B cell (primary cell): ENCODE results near the gene ATG7. TPM values are rescaled to one million over a fixed set of nuclear protein-coding genes. Genes with fewer than 3 reads are reported as not detected.

Experiments used
- ATAC-seq: fragments of 200-7000 bp; cut with Tn5 transposase; one replicate; pipeline ENCODE4 v1.10.0; 2021; ENCODE audit warnings: low read depth, mild to moderate bottlenecking, moderate number of reproducible peaks, moderate library complexity
- CTCF ChIA-PET: fragments of 350-600 bp; sonication (Branson Sonifier 250); formaldehyde crosslinking; loops from one replicate; lab custom pipeline; 2021; ENCODE audit warnings: antibody characterized with exemption, inconsistent platforms; lab: Charles Lee
- POLR2A ChIA-PET: fragments of 350-600 bp; sonication (Branson Sonifier 250); formaldehyde crosslinking; loops from one replicate; lab custom pipeline; 2021; ENCODE audit warnings: antibody characterized with exemption; lab: Charles Lee
- DNase-seq: peaks from one replicate; pipeline ENCODE4 v3.0.0; 2013
- H2AFZ ChIP-seq: 2 replicates; pipeline ENCODE4 v1.6.1; 2012; ENCODE audit warnings: mild to moderate bottlenecking, low read depth, low read length; ENCODE audit not compliant: insufficient read depth, poor library complexity, severe bottlenecking
- H3K27ac ChIP-seq, 2 donors: 1 replicate in 1 of 2; 2 replicates in 1 of 2; pipeline ENCODE4 v1.5.1; 2012 to 2013; ENCODE audit warnings: low read length in 2 of 2, mild to moderate bottlenecking in 2 of 2, moderate library complexity in 1 of 2
- H3K27me3 ChIP-seq, 4 experiments: fragments of 200-600 bp in 1 of 4; sonication (generic) in 1 of 4; replicated peaks in 1 of 4; 1 replicate in 2 of 4; 2 replicates in 2 of 4; pipeline versions ENCODE4 v1.6.1 to v1.7.0; 2013 to 2016; ENCODE audit warnings: low read length in 3 of 4, mild to moderate bottlenecking in 2 of 4, mixed read lengths in 1 of 4, moderate library complexity in 1 of 4; ENCODE audit not compliant: insufficient read depth in 4 of 4, control insufficient read depth in 3 of 4; ENCODE audit errors: control extremely low read depth in 1 of 4
- H3K36me3 ChIP-seq, 2 experiments: replicated peaks in 1 of 2; 1 replicate in 1 of 2; 2 replicates in 1 of 2; pipeline versions ENCODE4 v1.6.1 to v1.7.1; 2013; ENCODE audit warnings: low read length in 1 of 2; ENCODE audit not compliant: insufficient read depth in 2 of 2, control insufficient read depth in 1 of 2; ENCODE audit errors: control extremely low read depth in 1 of 2, extremely low read depth in 1 of 2
- H3K4me1 ChIP-seq, 2 donors: fragments of 200-600 bp in 1 of 2; sonication (generic) in 1 of 2; 1 replicate in 1 of 2; 2 replicates in 1 of 2; pipeline versions ENCODE4 v1.5.1 to v1.6.1; 2013 to 2017; ENCODE audit warnings: low read length in 2 of 2; ENCODE audit not compliant: control insufficient read depth in 2 of 2, insufficient read depth in 2 of 2
- H3K4me2 ChIP-seq: replicated peaks from 2 replicates; pipeline ENCODE3; 2012; ENCODE audit warnings: mild to moderate bottlenecking, low read depth, low read length; ENCODE audit not compliant: poor library complexity, severe bottlenecking
- H3K4me3 ChIP-seq, 5 experiments: fragments of 200-600 bp in 1 of 5; sonication (generic) in 1 of 5; 1 replicate in 3 of 5; 2 replicates in 2 of 5; pipeline versions ENCODE4 v1.5.1 to v1.7.0; 2011 to 2016; ENCODE audit warnings: low read length in 4 of 5, mild to moderate bottlenecking in 4 of 5, low read depth in 2 of 5, control low read depth in 1 of 5, moderate library complexity in 1 of 5; ENCODE audit not compliant: insufficient read depth in 1 of 5; ENCODE audit errors: control extremely low read depth in 1 of 5, extremely low read depth in 1 of 5
- H3K79me2 ChIP-seq: fragments of 200-600 bp; sonication (generic); one replicate; pipeline ENCODE4 v1.6.0; 2016; ENCODE audit warnings: low read length; ENCODE audit not compliant: control insufficient read depth, insufficient read depth
- H3K9ac ChIP-seq: fragments of 200-600 bp; sonication (generic); 2 replicates; pipeline ENCODE4 v1.6.1; 2017; ENCODE audit warnings: mild to moderate bottlenecking, low read length, moderate library complexity
- H3K9me3 ChIP-seq, 3 donors: one replicate each; pipeline versions ENCODE4 v1.6.1 to v1.7.1; 2013; ENCODE audit warnings: low read length in 2 of 3; ENCODE audit not compliant: control insufficient read depth in 2 of 3, insufficient read depth in 1 of 3; ENCODE audit errors: control extremely low read depth in 1 of 3
- H4K20me1 ChIP-seq: 2 replicates; pipeline ENCODE4 v1.6.0; 2012; ENCODE audit warnings: mild to moderate bottlenecking, low read length; ENCODE audit not compliant: insufficient read depth, control insufficient read depth, poor library complexity, severe bottlenecking
- H3K27ac Mint-ChIP-seq: one replicate; pipeline ENCODE4 v1.8.0; 2021; ENCODE audit warnings: mixed read lengths
- H3K27me3 Mint-ChIP-seq: one replicate; pipeline ENCODE4 v1.8.0; 2021; ENCODE audit warnings: mixed read lengths
- H3K4me1 Mint-ChIP-seq: one replicate; pipeline ENCODE4 v1.8.0; 2021; ENCODE audit warnings: mixed read lengths
- H3K4me3 Mint-ChIP-seq: one replicate; pipeline ENCODE4 v1.8.0; 2021; ENCODE audit warnings: mixed read lengths
- H3K9me3 Mint-ChIP-seq: one replicate; pipeline ENCODE4 v1.8.0; 2022; ENCODE audit warnings: mixed read lengths; ENCODE audit not compliant: insufficient read depth
- EZH2 ChIP-seq: IDR thresholded peaks from 2 replicates; pipeline ENCODE4 v1.6.1; 2012; ENCODE audit warnings: borderline replicate concordance, low read depth, mild to moderate bottlenecking, moderate library complexity, low read length; ENCODE audit not compliant: insufficient read depth, poor library complexity, severe bottlenecking
- WGBS: methylation state at CpG from one replicate; pipeline ENCODE4 v1.1.5; 2013; ENCODE audit warnings: missing lambda C conversion rate; ENCODE audit not compliant: insufficient coverage; 5-methylcytosine and 5-hydroxymethylcytosine counted together
- intact Hi-C: fragments of 100-400 bp; cut with micrococcal nuclease; formaldehyde crosslinking; loops from one replicate; pipeline ENCODE4 v1.10.0; 2022
- polyA plus RNA-seq: library from polyadenylated mRNA; depleted of rRNA; stranded (reverse); fragments of >200 nt; gene quantifications from 2 replicates; pipeline ENCODE4 v1.2.3, GENCODE V29; 2012
- total RNA-seq, 2 donors: library from RNA; stranded (reverse); fragments of 120-200 nt in 1 of 2; gene quantifications; 1 replicate in 1 of 2; 2 replicates in 1 of 2; pipeline versions ENCODE4 v1.2.3 to v1.2.4, GENCODE V29; 2013 to 2022
- TF ChIP-seq, protein P1 (sequence below): fragments of 200-600 bp; IDR thresholded peaks from one replicate; pipeline ENCODE4 v1.8.0; 2022; ENCODE audit warnings: antibody characterized with exemption, mild to moderate bottlenecking

The ATG7 gene
- total and polyA plus RNA-seq, 2 donors (not counting 1 experiment from before 2014, with no cell fraction given): 13.9 to 66.4 TPM

DNA sequence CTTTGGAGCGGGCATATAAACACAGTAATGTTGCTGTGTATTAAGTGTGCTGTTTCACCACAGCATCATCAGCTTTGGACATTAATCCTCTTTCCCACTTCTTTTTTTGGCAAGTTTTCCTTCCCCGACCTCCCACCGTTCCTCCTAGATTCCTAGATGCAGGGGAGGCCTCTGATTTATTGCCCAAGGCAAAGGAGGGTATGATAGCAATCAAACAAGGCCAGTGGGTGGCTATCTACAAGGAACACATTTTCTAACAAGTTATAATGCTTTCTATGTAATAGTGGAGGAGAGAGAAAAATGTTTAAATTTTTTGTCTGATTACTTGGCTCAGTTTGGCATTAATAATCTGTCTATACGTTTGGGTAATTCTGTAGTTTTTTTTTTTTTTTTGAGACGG, 38.1 kb downstream of the ATG7 start:
- Histone ChIP-seq H3K27ac (no peak overlapping the region), H3K27me3 (no peaks in the 10 kb centered on the region), H3K4me3 (no peak overlapping the region), H2AFZ (no peak overlapping the region), H3K4me1 (no peaks in the 10 kb centered on the region), H4K20me1 (no peaks in the 10 kb centered on the region), H3K9me3 (no peaks in the 10 kb centered on the region), H3K4me2 (no peak overlapping the region), H3K9ac (no peak overlapping the region), H3K79me2 (no peaks in the 10 kb centered on the region), H3K36me3 (peaks cover 8 to 69% of the 10 kb centered on the region in 2 experiments)
- no peak for ATAC-seq
- TF ChIP-seq, protein P1, sequence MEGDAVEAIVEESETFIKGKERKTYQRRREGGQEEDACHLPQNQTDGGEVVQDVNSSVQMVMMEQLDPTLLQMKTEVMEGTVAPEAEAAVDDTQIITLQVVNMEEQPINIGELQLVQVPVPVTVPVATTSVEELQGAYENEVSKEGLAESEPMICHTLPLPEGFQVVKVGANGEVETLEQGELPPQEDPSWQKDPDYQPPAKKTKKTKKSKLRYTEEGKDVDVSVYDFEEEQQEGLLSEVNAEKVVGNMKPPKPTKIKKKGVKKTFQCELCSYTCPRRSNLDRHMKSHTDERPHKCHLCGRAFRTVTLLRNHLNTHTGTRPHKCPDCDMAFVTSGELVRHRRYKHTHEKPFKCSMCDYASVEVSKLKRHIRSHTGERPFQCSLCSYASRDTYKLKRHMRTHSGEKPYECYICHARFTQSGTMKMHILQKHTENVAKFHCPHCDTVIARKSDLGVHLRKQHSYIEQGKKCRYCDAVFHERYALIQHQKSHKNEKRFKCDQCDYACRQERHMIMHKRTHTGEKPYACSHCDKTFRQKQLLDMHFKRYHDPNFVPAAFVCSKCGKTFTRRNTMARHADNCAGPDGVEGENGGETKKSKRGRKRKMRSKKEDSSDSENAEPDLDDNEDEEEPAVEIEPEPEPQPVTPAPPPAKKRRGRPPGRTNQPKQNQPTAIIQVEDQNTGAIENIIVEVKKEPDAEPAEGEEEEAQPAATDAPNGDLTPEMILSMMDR: no peak
- H3K4me1 Mint-ChIP-seq: peaks cover 6% of the 10 kb centered on the region
- H3K27me3 Mint-ChIP-seq: no peaks in the 10 kb centered on the region
- H3K9me3 Mint-ChIP-seq: no peaks in the 10 kb centered on the region
- ChIA-PET CTCF (interaction anchor here (1.4 kb wide), 1 partner anchor 341 kb away, joined by 4 read pairs; no protein-coding TSS in a partner anchor), POLR2A (no interaction called here)
- H3K4me3 Mint-ChIP-seq: no peak overlapping the region
- DNase-seq: no peak
- H3K27ac Mint-ChIP-seq: no peak overlapping the region
- intact Hi-C loops: no loop called here
- whole genome bisulfite sequencing: no CpG with 5 or more reads among the region's 5 CpGs

DNA sequence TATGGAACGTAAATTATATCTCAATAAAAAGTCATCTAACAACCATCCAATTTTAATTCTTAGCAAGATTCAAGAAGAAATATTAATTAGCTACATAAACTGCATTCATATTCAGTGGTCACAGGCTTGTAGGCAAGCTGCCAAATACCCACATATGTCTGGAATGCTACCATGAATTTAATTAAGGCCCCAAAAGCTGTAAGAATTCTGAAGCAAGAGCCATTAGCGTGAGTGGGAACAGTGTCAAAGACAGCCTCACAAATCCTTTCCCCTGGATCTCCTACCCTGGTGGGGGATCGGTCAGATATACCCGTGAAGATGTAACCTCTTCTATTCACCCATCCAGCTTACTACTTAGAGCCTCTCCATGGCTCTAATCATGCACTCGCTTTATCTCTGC, 40.0 kb downstream of the ATG7 start:
- no peak overlapping the region for H3K27ac Mint-ChIP-seq
- intact Hi-C loops: no loop called here
- no peaks in the 10 kb centered on the region for H3K4me1 Mint-ChIP-seq
- no peaks in the 10 kb centered on the region for H3K27me3 ChIP-seq
- no peak overlapping the region for H3K9ac ChIP-seq
- CTCF ChIA-PET: interaction anchor here (1.9 to 2.2 kb wide), 2 partner anchors 73 to 76 kb away, joined by 5 to 7 read pairs; no protein-coding TSS in a partner anchor
- H3K27me3 Mint-ChIP-seq: no peaks in the 10 kb centered on the region
- no peaks in the 10 kb centered on the region for H3K4me1 ChIP-seq
- ATAC-seq (no peak), DNase-seq (no peak)
- no peak overlapping the region for H2AFZ ChIP-seq
- no peak for TF ChIP-seq EZH2
- TF ChIP-seq, protein P1: no peak
- H3K27ac ChIP-seq: no peak overlapping the region
- WGBS: 100% methylated on average over 1 of the region's 5 CpGs
- H4K20me1 ChIP-seq: no peaks in the 10 kb centered on the region
- no peaks in the 10 kb centered on the region for H3K79me2 ChIP-seq
- no peaks in the 10 kb centered on the region for H3K9me3 ChIP-seq
- POLR2A ChIA-PET: no interaction called here
- H3K4me2 ChIP-seq: no peak overlapping the region
- no peaks in the 10 kb centered on the region for H3K9me3 Mint-ChIP-seq
- peaks cover 17 to 72% of the 10 kb centered on the region in 2 experiments for H3K36me3 ChIP-seq
- H3K4me3 Mint-ChIP-seq: no peak overlapping the region
- no peak overlapping the region for H3K4me3 ChIP-seq
